ENCODE data around the gene SPCS1.
A peak's percentile ranks its signal among the peaks of the same experiment; 100 is the strongest.
"Not testable (repeated sequence)": the region's sequence is repeated elsewhere in the genome, so short reads cannot be mapped to it uniquely, and the experiment has no call there.

The SPCS1 gene

DNA sequence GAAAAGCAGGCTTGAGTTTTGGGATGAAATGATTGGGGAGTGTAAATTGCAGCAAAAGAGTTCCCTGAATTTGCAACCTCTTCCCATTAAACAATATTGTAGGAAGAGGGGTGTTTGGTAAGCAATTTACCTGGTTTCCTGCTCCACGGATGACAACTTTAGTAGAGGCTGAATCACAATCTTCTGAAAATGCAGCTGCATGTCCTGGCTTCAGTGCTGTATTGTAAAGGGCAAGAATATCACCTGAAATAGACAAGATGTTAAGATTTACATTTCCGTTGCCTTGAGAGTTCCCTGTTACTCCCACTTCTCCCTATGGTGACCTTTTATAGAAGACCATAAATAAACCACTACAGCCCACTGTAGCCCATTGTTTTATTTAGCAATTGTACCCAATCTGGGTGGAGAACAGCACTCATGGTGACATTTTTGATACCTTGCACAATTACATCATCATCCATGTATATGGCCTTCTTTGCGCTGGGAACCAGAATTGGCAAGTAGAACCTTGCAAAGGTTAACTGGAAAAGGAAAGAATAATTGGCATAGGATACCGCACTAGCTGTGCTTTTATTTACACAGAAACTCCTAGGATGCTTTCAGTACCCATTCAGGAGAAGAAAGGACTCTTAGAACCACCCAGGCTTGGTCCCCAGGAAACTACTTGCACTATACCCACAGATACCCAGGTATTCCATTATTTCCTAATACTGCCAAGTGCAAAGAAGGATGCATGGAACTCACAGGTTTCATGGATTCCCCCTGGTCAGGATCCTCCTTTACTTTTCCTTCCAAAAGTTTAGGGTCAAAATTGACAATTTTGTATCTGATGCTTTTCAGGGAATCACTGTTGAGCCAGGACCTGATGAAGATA, 9.9 kb upstream of the SPCS1 start:
- DNase-seq, result no peak

- no peak for DNase-seq
Measured at GRCh38 chr3:52696830-52697631, 8.9 kb upstream of the SPCS1 start.

DNA sequence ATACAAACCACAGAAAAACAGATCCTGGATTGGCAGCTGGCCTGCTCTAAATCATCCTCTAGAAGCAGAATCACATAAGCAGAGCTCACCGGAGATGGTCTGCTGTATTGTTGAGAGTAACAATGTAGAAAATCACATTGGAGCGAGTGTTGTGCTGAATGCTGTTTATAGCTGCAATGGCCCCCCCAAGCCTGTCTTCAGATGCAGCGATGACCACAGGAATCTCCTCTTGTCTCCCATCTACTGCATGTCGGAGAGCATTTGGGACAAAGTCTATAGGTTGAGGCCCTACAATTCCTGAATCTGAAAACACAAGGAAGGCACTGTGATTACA, 8.3 kb upstream of the SPCS1 start:
- no peak for DNase-seq

- DNase-seq, result no peak
Measured at GRCh38 chr3:52703341-52703740, 2.6 kb upstream of the SPCS1 start.

- DNase-seq, result peak; percentile 31
Measured at GRCh38 chr3:52704611-52705437, 1.1 kb upstream of the SPCS1 start.

DNA sequence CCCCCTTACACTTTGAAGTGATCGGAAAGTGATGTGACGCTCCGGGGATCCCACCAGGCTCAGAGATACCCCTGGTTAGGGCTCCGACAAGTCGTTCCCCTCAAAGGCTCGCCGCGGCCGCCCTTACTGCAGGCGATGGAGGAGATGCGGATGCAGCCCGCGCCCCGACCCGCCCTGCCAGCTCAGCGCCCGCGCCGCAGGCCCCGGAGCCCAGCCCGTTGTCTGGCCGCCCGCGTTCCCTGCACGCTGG, 543 bp upstream of the SPCS1 start:
- DNase-seq, result no peak

DNA sequence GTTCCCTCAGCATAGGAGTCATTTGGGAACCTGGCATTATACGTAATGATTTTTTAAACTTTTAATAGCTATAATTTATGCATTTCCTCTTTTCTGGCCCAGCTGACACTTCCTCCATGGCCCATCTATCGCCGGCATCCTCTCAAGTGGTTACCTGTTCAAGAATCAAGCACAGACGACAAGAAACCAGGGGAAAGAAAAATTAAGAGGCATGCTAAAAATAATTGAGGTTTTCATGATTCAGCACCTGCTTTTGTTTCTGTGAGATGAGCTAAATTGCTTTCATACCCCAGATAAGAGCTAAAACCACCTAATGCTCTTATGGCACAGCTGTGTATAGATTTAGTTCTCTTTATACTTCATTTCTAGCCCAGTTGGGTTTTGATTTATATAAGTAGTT, 1.7 kb downstream of the SPCS1 start:
- DNase-seq, result no peak

- DNase-seq, result no peak
Measured at GRCh38 chr3:52710512-52710911, 4.6 kb downstream of the SPCS1 start.

- no peak for DNase-seq
Measured at GRCh38 chr3:52712291-52713212, 6.6 kb downstream of the SPCS1 start.

GRCh38 chr3:52714335-52715302, 8.7 kb downstream of the SPCS1 start:
- DNase-seq, result no peak

GRCh38 chr3:52715714-52716305, 9.9 kb downstream of the SPCS1 start:
- DNase-seq, result no peak

GRCh38 chr3:52719618-52720017, 13.7 kb downstream of the SPCS1 start:
- no peak for DNase-seq

- no peak for DNase-seq
Measured at GRCh38 chr3:52721002-52721729, 15.3 kb downstream of the SPCS1 start.

DNA sequence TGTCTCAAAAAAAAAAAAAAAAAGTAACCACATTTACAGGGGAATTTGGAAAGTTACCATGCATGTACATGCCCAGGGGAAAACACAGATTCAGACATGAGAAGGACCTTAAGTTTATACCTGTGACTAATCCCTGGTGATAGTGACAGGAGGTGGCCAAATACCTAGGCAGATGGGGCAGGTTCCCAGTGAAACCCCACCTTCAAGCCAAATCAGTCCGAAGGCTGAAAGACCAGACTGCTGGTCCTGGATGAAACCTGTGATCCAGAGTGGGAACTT, 15.8 kb downstream of the SPCS1 start:
- DNase-seq, result no peak

GRCh38 chr3:52722491-52722890, 16.6 kb downstream of the SPCS1 start:
- no peak for DNase-seq

GRCh38 chr3:52723935-52724334, 18.0 kb downstream of the SPCS1 start:
- no peak for DNase-seq

DNA sequence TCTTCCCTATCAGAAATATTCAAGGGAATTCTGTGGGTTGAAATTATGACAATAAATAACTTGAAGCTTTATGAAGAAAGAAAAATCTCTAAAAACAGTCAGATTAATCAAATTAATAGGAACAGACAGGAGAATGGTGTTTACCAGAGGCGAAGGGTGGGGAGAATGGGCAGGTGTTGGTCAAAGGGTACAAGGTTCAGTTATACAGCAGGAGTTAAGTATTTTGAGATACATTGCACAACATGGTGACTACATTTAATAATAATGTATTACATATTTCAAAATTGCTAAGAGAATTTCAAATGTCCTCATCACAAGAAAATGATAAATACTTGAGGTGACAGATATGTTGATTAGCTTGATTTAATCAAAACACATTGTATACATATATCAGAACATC, 18.6 kb downstream of the SPCS1 start:
- no peak for DNase-seq

DNA sequence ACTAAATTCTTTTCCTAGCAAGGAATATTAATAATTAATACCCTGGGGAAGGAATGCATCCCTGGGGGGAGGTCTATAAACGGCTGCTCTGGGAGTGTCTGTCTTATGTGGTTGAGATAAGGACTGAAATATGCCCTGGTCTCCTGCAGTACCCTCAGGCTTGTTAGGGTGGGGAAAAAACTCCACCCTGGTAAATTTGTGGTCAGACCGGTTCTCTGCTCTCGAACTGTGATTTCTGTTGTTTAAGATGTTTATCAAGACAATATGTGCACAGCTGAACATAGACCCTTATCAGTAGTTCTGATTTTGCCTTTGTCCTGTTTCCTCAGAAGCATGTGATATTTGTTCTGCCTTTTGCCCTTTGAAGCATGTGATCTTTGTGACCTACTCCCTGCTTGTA, 22.8 kb downstream of the SPCS1 start:
- not testable (repeated sequence) for DNase-seq

GRCh38 chr3:52730681-52731080, 24.8 kb downstream of the SPCS1 start:
- no peak for DNase-seq

- no peak for DNase-seq
Measured at GRCh38 chr3:52731590-52731989, 25.7 kb downstream of the SPCS1 start.
